Stimulated activated naive CD8-positive, alpha-beta T cell treated with anti-CD3 and anti-CD28 coated beads, Interleukin-15, Interleukin-2, amounts not matched to agents 100 ng/mL and 50 ng/mL, for 24 hours (primary cell): ENCODE data around the gene MITF.

Experiments used
- H3K27ac Mint-ChIP-seq: one replicate; pipeline ENCODE4 v1.8.0; 2021; ENCODE audit warnings: mild to moderate bottlenecking, mixed read lengths
- H3K27me3 Mint-ChIP-seq: one replicate; pipeline ENCODE4 v1.8.0; 2021; ENCODE audit warnings: mixed read lengths
- H3K36me3 Mint-ChIP-seq: one replicate; pipeline ENCODE4 v1.8.0; 2021; ENCODE audit warnings: low read depth, mixed read lengths
- H3K4me1 Mint-ChIP-seq: one replicate; pipeline ENCODE4 v1.8.0; 2021; ENCODE audit warnings: low read depth, mixed read lengths
- H3K4me3 Mint-ChIP-seq: one replicate; pipeline ENCODE4 v1.8.0; 2021; ENCODE audit warnings: mild to moderate bottlenecking, mixed read lengths
- H3K9me3 Mint-ChIP-seq: one replicate; pipeline ENCODE4 v1.8.0; 2021; ENCODE audit warnings: mixed read lengths

MITF gene

DNA sequence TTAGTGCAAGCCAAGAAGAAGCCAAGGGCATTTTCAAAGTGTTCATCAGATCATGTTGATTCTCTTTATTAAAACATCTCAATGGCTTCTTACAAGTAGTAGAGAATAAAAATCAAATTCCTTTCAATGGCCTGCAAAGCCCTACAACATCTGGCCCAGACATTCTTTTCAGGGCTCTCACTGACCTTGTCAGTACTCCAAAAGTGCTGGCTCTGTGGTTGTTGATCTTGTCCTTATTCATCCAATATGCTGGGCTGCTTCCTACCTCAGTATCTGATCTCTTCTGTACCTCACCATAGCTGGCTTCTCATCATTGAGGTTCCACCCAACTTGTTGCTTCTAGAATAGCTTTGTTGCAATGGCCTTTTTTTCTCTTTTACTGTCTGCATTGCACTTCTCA is 186.2 kb downstream of the MITF start:
- H3K4me3 Mint-ChIP-seq: no peak overlapping the region
- peaks cover 1% of the 10 kb centered on the region for H3K27me3 Mint-ChIP-seq
- no peak overlapping the region for H3K27ac Mint-ChIP-seq
- H3K4me1 Mint-ChIP-seq: no peaks in the 10 kb centered on the region
- no peaks in the 10 kb centered on the region for H3K36me3 Mint-ChIP-seq
- no peaks in the 10 kb centered on the region for H3K9me3 Mint-ChIP-seq

GRCh38 chr3:69926385-69926784 is 187.1 kb downstream of the MITF start:
- no peak overlapping the region for H3K4me3 Mint-ChIP-seq
- H3K27ac Mint-ChIP-seq: no peak overlapping the region
- H3K9me3 Mint-ChIP-seq: no peaks in the 10 kb centered on the region
- H3K36me3 Mint-ChIP-seq: no peaks in the 10 kb centered on the region
- H3K27me3 Mint-ChIP-seq: no peaks in the 10 kb centered on the region
- H3K4me1 Mint-ChIP-seq: no peaks in the 10 kb centered on the region

GRCh38 chr3:69927571-69927970 is 188.3 kb downstream of the MITF start:
- no peak overlapping the region for H3K27ac Mint-ChIP-seq
- no peaks in the 10 kb centered on the region for H3K36me3 Mint-ChIP-seq
- H3K9me3 Mint-ChIP-seq: no peaks in the 10 kb centered on the region
- no peaks in the 10 kb centered on the region for H3K27me3 Mint-ChIP-seq
- no peaks in the 10 kb centered on the region for H3K4me1 Mint-ChIP-seq
- H3K4me3 Mint-ChIP-seq: no peak overlapping the region

- H3K27me3 Mint-ChIP-seq: no peaks in the 10 kb centered on the region
- no peaks in the 10 kb centered on the region for H3K9me3 Mint-ChIP-seq
- no peaks in the 10 kb centered on the region for H3K4me1 Mint-ChIP-seq
- H3K27ac Mint-ChIP-seq: no peak overlapping the region
- H3K4me3 Mint-ChIP-seq: no peak overlapping the region
- H3K36me3 Mint-ChIP-seq: no peaks in the 10 kb centered on the region
These were observed 189.8 kb downstream of the MITF start for GRCh38 chr3:69929019-69929418.

DNA sequence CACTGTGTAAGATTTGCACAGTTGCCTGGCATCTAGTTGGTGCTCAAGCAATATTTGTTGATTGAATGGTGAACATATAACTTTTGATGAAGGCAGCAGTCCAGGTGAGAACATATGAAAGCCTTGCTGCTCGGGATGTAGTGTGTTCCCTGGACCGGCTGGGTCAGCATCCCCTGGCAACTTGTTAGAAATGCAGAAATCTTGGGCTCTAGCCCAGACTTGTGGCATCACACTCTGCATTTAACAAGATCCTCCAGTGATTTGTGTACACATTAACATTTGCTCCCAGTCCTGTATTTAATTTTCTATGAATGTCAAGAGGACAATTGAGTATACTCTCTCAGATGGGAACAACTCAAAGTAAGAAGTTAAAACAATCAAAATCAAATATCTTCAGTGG is 191.3 kb downstream of the MITF start:
- Mint-ChIP-seq H3K36me3 (no peaks in the 10 kb centered on the region), H3K4me3 (no peak overlapping the region), H3K9me3 (no peaks in the 10 kb centered on the region), H3K27me3 (no peaks in the 10 kb centered on the region), H3K27ac (no peak overlapping the region), H3K4me1 (no peaks in the 10 kb centered on the region)

GRCh38 chr3:69932087-69932486 is 192.8 kb downstream of the MITF start:
- Mint-ChIP-seq H3K4me3 (no peak overlapping the region), H3K36me3 (no peaks in the 10 kb centered on the region), H3K9me3 (no peaks in the 10 kb centered on the region), H3K27me3 (no peaks in the 10 kb centered on the region), H3K4me1 (no peaks in the 10 kb centered on the region), H3K27ac (no peak overlapping the region)

DNA sequence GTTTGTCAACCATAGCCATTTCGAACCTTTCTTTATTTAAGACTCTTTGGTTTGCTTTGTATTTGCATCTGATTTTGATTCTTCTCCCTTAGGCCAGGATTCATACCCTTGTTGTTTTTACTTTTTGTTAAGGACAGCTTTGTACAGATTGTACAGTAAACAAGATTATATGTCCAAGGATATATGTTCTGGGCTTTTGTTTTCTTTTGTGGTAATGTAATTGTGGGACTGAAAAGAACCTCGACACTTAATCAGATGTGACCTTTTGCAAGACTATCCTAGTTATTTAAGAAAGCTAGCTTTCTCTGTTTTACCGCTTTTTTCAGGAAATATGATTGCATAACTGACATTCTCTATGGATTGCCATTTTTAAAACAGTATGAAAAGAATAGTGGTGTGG is 193.2 kb downstream of the MITF start:
- H3K27ac Mint-ChIP-seq: no peak overlapping the region
- H3K4me3 Mint-ChIP-seq: no peak overlapping the region
- no peaks in the 10 kb centered on the region for H3K9me3 Mint-ChIP-seq
- H3K27me3 Mint-ChIP-seq: no peaks in the 10 kb centered on the region
- H3K36me3 Mint-ChIP-seq: no peaks in the 10 kb centered on the region
- H3K4me1 Mint-ChIP-seq: no peaks in the 10 kb centered on the region

DNA sequence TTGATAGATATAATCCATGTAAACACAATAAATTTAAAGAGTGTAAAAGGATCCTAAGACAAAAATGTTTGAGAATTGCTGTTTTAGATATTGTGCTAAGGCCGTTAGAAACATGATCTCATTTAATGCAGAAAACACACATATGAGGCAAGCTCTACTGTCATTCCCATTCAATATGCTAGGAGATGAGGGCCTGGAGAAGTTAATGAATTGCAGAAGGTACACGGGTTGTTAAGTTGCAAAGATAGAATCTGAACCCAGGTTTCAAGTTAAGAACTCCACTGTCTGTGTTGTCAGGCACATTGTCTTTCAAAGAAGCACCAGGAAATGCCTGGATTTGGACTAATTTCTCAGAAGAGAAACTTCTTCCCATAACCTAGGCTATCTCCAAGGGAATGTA is 195.1 kb downstream of the MITF start:
- H3K4me1 Mint-ChIP-seq: no peaks in the 10 kb centered on the region
- no peak overlapping the region for H3K27ac Mint-ChIP-seq
- no peak overlapping the region for H3K4me3 Mint-ChIP-seq
- H3K27me3 Mint-ChIP-seq: no peaks in the 10 kb centered on the region
- no peaks in the 10 kb centered on the region for H3K36me3 Mint-ChIP-seq
- H3K9me3 Mint-ChIP-seq: no peaks in the 10 kb centered on the region

DNA sequence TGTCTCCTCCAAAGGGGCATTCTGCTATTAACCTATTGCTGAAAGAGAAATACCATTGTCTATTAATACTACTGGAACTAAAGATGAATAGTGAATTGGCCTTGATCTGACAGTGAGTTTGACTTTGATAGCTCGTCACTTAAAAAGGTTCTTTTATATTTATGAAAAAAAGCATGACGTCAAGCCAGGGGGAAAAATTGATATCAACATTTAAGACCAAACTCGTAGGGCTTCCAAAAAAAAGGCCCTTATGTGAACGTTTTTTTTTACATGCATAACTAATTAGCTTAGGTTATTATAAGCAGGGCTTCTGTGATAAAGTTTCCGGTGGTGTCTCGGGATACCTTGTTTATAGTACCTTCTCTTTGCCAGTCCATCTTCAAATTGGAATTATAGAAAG is 197.0 kb downstream of the MITF start:
- Mint-ChIP-seq H3K27me3 (no peaks in the 10 kb centered on the region), H3K4me1 (no peaks in the 10 kb centered on the region)

DNA sequence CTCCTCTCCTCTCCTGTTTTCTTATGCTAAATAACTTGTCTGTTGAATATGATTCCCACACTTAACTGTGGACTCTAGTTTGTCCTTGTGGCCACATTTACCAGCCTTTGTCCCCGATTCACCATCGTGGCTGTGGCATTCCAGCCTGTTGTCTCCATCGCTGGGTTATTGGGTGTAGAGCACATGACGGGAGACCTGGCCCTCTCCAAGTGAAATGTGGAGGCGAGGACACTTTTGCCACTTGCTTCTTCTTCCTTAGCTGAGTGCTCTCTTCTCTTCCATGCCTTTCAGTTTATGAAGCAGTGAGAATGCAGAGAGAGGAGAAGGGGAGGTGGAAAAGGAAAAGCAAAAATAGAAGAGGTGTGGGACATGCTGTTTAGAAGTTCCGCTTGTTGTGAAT is 198.8 kb downstream of the MITF start:
- Mint-ChIP-seq H3K27ac (no peak overlapping the region), H3K4me3 (no peak overlapping the region), H3K36me3 (no peaks in the 10 kb centered on the region), H3K9me3 (no peaks in the 10 kb centered on the region), H3K27me3 (no peaks in the 10 kb centered on the region), H3K4me1 (no peaks in the 10 kb centered on the region)

More for the DNA sequence above, 197.0 kb downstream of the MITF start:
- H3K4me3 Mint-ChIP-seq: no peak overlapping the region
- no peaks in the 10 kb centered on the region for H3K36me3 Mint-ChIP-seq
- H3K27ac Mint-ChIP-seq: no peak overlapping the region
- no peaks in the 10 kb centered on the region for H3K9me3 Mint-ChIP-seq

- H3K9me3 Mint-ChIP-seq: no peaks in the 10 kb centered on the region
- H3K27ac Mint-ChIP-seq: no peak overlapping the region
- H3K36me3 Mint-ChIP-seq: no peaks in the 10 kb centered on the region
- H3K27me3 Mint-ChIP-seq: no peaks in the 10 kb centered on the region
- H3K4me1 Mint-ChIP-seq: no peaks in the 10 kb centered on the region
- H3K4me3 Mint-ChIP-seq: no peak overlapping the region
These were observed 199.7 kb downstream of the MITF start for GRCh38 chr3:69938931-69939330.

GRCh38 chr3:69941037-69941436 is 201.8 kb downstream of the MITF start:
- Mint-ChIP-seq H3K36me3 (no peaks in the 10 kb centered on the region), H3K4me1 (no peaks in the 10 kb centered on the region), H3K27me3 (no peaks in the 10 kb centered on the region), H3K9me3 (no peaks in the 10 kb centered on the region), H3K4me3 (no peak overlapping the region), H3K27ac (no peak overlapping the region)

DNA sequence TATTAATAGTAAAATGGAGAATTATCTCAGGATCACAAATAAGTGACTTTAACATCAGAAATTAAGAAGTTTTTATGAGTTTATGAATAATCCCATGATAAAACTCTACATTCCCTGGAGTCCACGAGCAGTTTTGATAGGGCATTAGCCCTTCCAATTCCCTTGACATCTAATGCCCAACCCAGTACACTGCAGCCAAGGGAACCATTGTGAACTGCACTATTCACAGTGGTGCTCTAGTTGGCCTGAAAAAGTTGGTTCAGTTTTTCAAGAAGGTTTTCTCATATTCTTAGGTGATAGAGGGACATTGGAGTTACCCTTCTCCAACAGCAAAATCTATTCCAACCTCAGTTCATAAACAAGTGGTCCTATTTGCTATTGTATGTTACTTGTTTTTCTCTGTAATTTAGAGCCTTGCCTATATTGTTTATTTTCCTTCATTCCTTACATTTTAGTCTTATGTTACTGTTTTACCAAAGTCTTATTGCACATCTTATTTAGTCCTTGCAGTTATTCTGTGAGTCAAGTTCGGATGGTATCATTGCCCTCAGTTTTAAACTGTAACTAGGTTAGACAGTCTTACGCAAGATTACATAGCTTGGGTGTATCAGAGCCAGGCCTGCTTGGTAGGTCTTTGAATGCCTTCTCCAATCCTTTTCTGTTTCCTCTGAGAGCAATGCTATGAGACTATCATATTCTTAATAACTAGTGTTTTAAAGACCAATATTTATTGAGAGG is 202.3 kb downstream of the MITF start:
- no peak overlapping the region for H3K4me3 Mint-ChIP-seq
- H3K9me3 Mint-ChIP-seq: no peaks in the 10 kb centered on the region
- H3K27me3 Mint-ChIP-seq: no peaks in the 10 kb centered on the region
- no peaks in the 10 kb centered on the region for H3K4me1 Mint-ChIP-seq
- H3K27ac Mint-ChIP-seq: no peak overlapping the region
- no peaks in the 10 kb centered on the region for H3K36me3 Mint-ChIP-seq

GRCh38 chr3:69944931-69945493 is 205.7 kb downstream of the MITF start:
- no peaks in the 10 kb centered on the region for H3K36me3 Mint-ChIP-seq
- H3K4me1 Mint-ChIP-seq: no peaks in the 10 kb centered on the region
- H3K9me3 Mint-ChIP-seq: no peaks in the 10 kb centered on the region
- no peak overlapping the region for H3K4me3 Mint-ChIP-seq
- no peaks in the 10 kb centered on the region for H3K27me3 Mint-ChIP-seq
- H3K27ac Mint-ChIP-seq: no peak overlapping the region

GRCh38 chr3:69948246-69948862 is 209.1 kb downstream of the MITF start:
- no peaks in the 10 kb centered on the region for H3K9me3 Mint-ChIP-seq
- no peaks in the 10 kb centered on the region for H3K36me3 Mint-ChIP-seq
- H3K27me3 Mint-ChIP-seq: no peaks in the 10 kb centered on the region
- H3K27ac Mint-ChIP-seq: no peak overlapping the region
- H3K4me1 Mint-ChIP-seq: no peaks in the 10 kb centered on the region
- no peak overlapping the region for H3K4me3 Mint-ChIP-seq

DNA sequence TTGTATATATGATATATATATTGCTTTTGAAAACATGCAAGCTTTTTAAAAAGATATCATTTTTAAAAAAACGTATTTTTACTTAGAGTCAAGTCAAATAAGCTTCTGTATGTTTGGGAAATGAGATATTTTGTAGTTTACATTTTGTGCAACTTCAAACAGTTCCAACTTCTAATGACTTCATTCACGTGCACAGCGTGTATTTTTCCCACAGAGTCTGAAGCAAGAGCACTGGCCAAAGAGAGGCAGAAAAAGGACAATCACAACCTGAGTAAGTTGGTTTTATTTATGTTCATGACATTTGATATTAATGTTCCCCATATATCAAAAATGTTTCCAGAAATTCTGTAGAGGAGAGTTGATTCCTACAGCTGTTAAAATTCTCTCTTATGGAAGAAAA is 212.4 kb downstream of the MITF start:
- no peaks in the 10 kb centered on the region for H3K27me3 Mint-ChIP-seq
- H3K9me3 Mint-ChIP-seq: no peaks in the 10 kb centered on the region
- H3K36me3 Mint-ChIP-seq: no peaks in the 10 kb centered on the region
- no peak overlapping the region for H3K4me3 Mint-ChIP-seq
- H3K4me1 Mint-ChIP-seq: no peaks in the 10 kb centered on the region
- no peak overlapping the region for H3K27ac Mint-ChIP-seq
